CD14-positive monocyte (primary cell): Measurements from ENCODE around the gene USHBP1. TPM values are rescaled to one million over a fixed set of nuclear protein-coding genes. Genes with fewer than 3 reads are reported as not detected.
A peak's percentile ranks its signal among the peaks of the same experiment; 100 is the strongest.

Experiments
- DNase-seq, 3 donors: peaks; one replicate each; pipeline ENCODE4 v3.0.0-alpha.2; 2011 to 2022
- H2AFZ ChIP-seq: 2 replicates; pipeline ENCODE4 v1.6.0; 2012; ENCODE audit warnings: mild to moderate bottlenecking, low read depth, low read length, inconsistent platforms; ENCODE audit not compliant: insufficient read depth, poor library complexity, severe bottlenecking
- H3K27ac ChIP-seq, 2 donors: 1 replicate in 1 of 2; 2 replicates in 1 of 2; pipeline ENCODE4 v1.5.1; 2012 to 2013; ENCODE audit warnings: low read length in 2 of 2, control low read depth in 1 of 2, inconsistent platforms in 1 of 2, low read depth in 1 of 2, mild to moderate bottlenecking in 1 of 2
- H3K27me3 ChIP-seq, 2 donors: one replicate each; pipeline versions ENCODE4 v1.6.0 to v1.6.1; 2011 to 2013; ENCODE audit warnings: low read length in 2 of 2; ENCODE audit not compliant: control insufficient read depth in 2 of 2, insufficient read depth in 2 of 2
- H3K36me3 ChIP-seq, 2 donors: replicated peaks in 1 of 2; 1 replicate in 1 of 2; 2 replicates in 1 of 2; pipeline versions ENCODE4 v1.5.1 to v1.6.1; 2012 to 2013; ENCODE audit warnings: low read length in 2 of 2, control low read depth in 1 of 2, inconsistent platforms in 1 of 2, mild to moderate bottlenecking in 1 of 2; ENCODE audit not compliant: insufficient read depth in 2 of 2, control insufficient read depth in 1 of 2
- H3K4me1 ChIP-seq, 2 donors: 1 replicate in 1 of 2; 2 replicates in 1 of 2; pipeline versions ENCODE4 v1.5.1 to v1.6.1; 2012 to 2013; ENCODE audit warnings: low read length in 2 of 2, control low read depth in 1 of 2, inconsistent platforms in 1 of 2, mild to moderate bottlenecking in 1 of 2, moderate library complexity in 1 of 2; ENCODE audit not compliant: insufficient read depth in 2 of 2, control insufficient read depth in 1 of 2
- H3K4me2 ChIP-seq: replicated peaks from 2 replicates; pipeline ENCODE3; 2012; ENCODE audit warnings: low read length, moderate library complexity, mild to moderate bottlenecking; ENCODE audit not compliant: poor library complexity, severe bottlenecking; ENCODE audit errors: extremely low read depth
- H3K4me3 ChIP-seq, 3 experiments: fragments of 200-600 bp in 1 of 3; sonication (generic) in 1 of 3; replicated peaks in 1 of 3; 1 replicate in 2 of 3; 2 replicates in 1 of 3; pipeline ENCODE4 v1.5.1; 2011 to 2013; ENCODE audit warnings: low read length in 3 of 3, mild to moderate bottlenecking in 3 of 3, control low read depth in 2 of 3, low read depth in 2 of 3, inconsistent platforms in 1 of 3, moderate library complexity in 1 of 3
- H3K79me2 ChIP-seq: 2 replicates; pipeline ENCODE4 v1.6.0; 2012; ENCODE audit warnings: mild to moderate bottlenecking, control low read depth, inconsistent platforms, low read length, moderate library complexity; ENCODE audit not compliant: insufficient read depth
- H3K9ac ChIP-seq: 2 replicates; pipeline ENCODE4 v1.6.0; 2017; ENCODE audit warnings: low read length, mild to moderate bottlenecking; ENCODE audit not compliant: insufficient read depth, poor library complexity, severe bottlenecking
- H3K9me3 ChIP-seq, 2 donors: replicated peaks in 1 of 2; 1 replicate in 1 of 2; 2 replicates in 1 of 2; pipeline versions ENCODE4 v1.5.1 to v1.6.1; 2012 to 2013; ENCODE audit warnings: low read length in 2 of 2, control low read depth in 1 of 2; ENCODE audit not compliant: control insufficient read depth in 1 of 2, insufficient read depth in 1 of 2
- H4K20me1 ChIP-seq: 2 replicates; pipeline ENCODE4 v1.6.0; 2012; ENCODE audit warnings: mild to moderate bottlenecking, low read length, control low read depth, moderate library complexity; ENCODE audit not compliant: insufficient read depth
- H3K27ac Mint-ChIP-seq, 7 donors: one replicate each; pipeline ENCODE4 v1.8.0; 2020; ENCODE audit warnings: mild to moderate bottlenecking in 7 of 7, mixed read lengths in 7 of 7, moderate library complexity in 6 of 7, inconsistent platforms in 2 of 7
- H3K27me3 Mint-ChIP-seq, 3 donors: one replicate each; pipeline ENCODE4 v1.8.0; 2021 to 2022; ENCODE audit warnings: low read depth in 3 of 3, mild to moderate bottlenecking in 3 of 3, mixed read lengths in 3 of 3, moderate library complexity in 3 of 3, inconsistent platforms in 1 of 3
- H3K36me3 Mint-ChIP-seq, 2 donors: one replicate each; pipeline ENCODE4 v1.8.0; 2020; ENCODE audit warnings: mixed read lengths in 2 of 2, inconsistent platforms in 1 of 2, mild to moderate bottlenecking in 1 of 2
- H3K4me1 Mint-ChIP-seq: one replicate; pipeline ENCODE4 v1.8.0; 2020; ENCODE audit warnings: mild to moderate bottlenecking, mixed read lengths
- H3K4me3 Mint-ChIP-seq, 2 donors: one replicate each; pipeline ENCODE4 v1.8.0; 2020; ENCODE audit warnings: mild to moderate bottlenecking in 2 of 2, mixed read lengths in 2 of 2, moderate library complexity in 1 of 2
- H3K9me3 Mint-ChIP-seq, 7 donors: one replicate each; pipeline ENCODE4 v1.8.0; 2020 to 2022; ENCODE audit warnings: mixed read lengths in 7 of 7, mild to moderate bottlenecking in 6 of 7, moderate library complexity in 6 of 7, inconsistent platforms in 2 of 7
- CTCF ChIP-seq: fragments of 200-600 bp; IDR thresholded peaks from one replicate; pipeline ENCODE4 v1.8.0; 2022; ENCODE audit warnings: antibody characterized with exemption, mild to moderate bottlenecking
- WGBS: methylation state at CpG from one replicate; pipeline ENCODE4 v1.1.5; 2013; ENCODE audit warnings: missing lambda C conversion rate; ENCODE audit not compliant: insufficient coverage; 5-methylcytosine and 5-hydroxymethylcytosine counted together
- intact Hi-C, 2 donors: fragments of 100-400 bp; cut with micrococcal nuclease; formaldehyde crosslinking; loops; one replicate each; pipeline versions ENCODE4 v1.15.0 to v1.15.1; 2023
- polyA plus RNA-seq, 3 donors: library from polyadenylated mRNA; depleted of rRNA in 1 of 3; unstranded in 2 of 3; stranded (reverse) in 1 of 3; fragments of 300-500 nt in 2 of 3; fragments of >200 nt in 1 of 3; fragmentation: Illumina TruSeq in 2 of 3; gene quantifications; 1 replicate in 2 of 3; 2 replicates in 1 of 3; pipeline ENCODE4 v1.2.3, GENCODE V29; 2012 to 2021

The USHBP1 gene
- polyA plus RNA-seq, 3 donors = not detected

DNA sequence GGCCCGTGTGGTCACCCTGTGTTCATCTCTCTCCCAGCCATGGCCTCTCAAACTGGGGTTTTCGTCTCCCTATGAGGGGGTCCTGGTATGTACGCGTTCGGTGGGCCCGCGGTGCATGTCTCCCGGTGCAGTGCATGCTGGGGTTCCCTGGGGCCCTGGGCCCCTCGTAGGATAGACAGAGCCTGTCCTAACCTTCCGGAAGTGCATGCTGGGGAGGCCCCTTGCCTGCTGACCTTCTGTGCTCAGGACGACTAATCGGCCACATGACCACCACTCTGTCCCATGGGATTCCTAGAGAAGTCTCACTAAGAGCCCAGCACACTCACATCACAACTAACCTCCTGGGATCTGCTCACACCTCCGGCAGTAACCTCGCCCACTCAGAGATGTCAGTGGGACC, 54.2 kb downstream of the USHBP1 start:
- Mint-ChIP-seq H3K36me3 (peaks cover 53 to 71% of the 10 kb centered on the region in 2 donors), H3K9me3 (peaks cover 0 to 2% (median 0%) of the 10 kb centered on the region in 7 donors), H3K4me1 (peaks cover 8% of the 10 kb centered on the region), H3K27me3 (peaks cover 0 to 4% (median 0%) of the 10 kb centered on the region in 3 donors), H3K4me3 (no peak overlapping the region), H3K27ac (peak overlapping the region in 3 of 7 donors; percentile 18 to 60 (median 43))
- no peak overlapping the region for H2AFZ ChIP-seq
- no peak for TF ChIP-seq CTCF
- 95% methylated on average over 13 of the region's 14 CpGs for WGBS
- DNase-seq = no peak
- intact Hi-C loops = no loop called here
- H3K79me2 ChIP-seq = no peaks in the 10 kb centered on the region
- peaks cover 26% of the 10 kb centered on the region for H4K20me1 ChIP-seq
- H3K9ac ChIP-seq = no peak overlapping the region
- H3K27ac ChIP-seq = no peak overlapping the region
- no peak overlapping the region for H3K4me2 ChIP-seq
- peaks cover 70 to 77% of the 10 kb centered on the region in 2 donors for H3K36me3 ChIP-seq
- H3K9me3 ChIP-seq = no peaks in the 10 kb centered on the region
- H3K27me3 ChIP-seq = no peaks in the 10 kb centered on the region
- H3K4me1 ChIP-seq = peaks cover 7 to 8% of the 10 kb centered on the region in 2 donors
- no peak overlapping the region for H3K4me3 ChIP-seq

- Histone ChIP-seq H3K9me3 (no peaks in the 10 kb centered on the region), H3K9ac (no peak overlapping the region), H3K27me3 (no peaks in the 10 kb centered on the region), H3K4me1 (peaks cover under 1 to 2% of the 10 kb centered on the region in 2 donors), H3K79me2 (no peaks in the 10 kb centered on the region), H3K36me3 (peaks cover 77 to 86% of the 10 kb centered on the region in 2 donors), H4K20me1 (peaks cover 30% of the 10 kb centered on the region), H3K4me3 (no peak overlapping the region), H3K27ac (peak overlapping the region in 1 of 2 donors; percentile 52), H2AFZ (no peak overlapping the region), H3K4me2 (no peak overlapping the region)
- intact Hi-C loops = loop anchor here in 1 of 2 donors (5.0 kb wide), 1 partner anchor 73 kb away; the partner anchor contains the start of gene ANKLE1
- Mint-ChIP-seq H3K9me3 (peaks cover 0 to 2% (median 0%) of the 10 kb centered on the region in 7 donors), H3K4me3 (no peak overlapping the region), H3K4me1 (peaks cover 3% of the 10 kb centered on the region), H3K27me3 (peaks cover 0 to 4% (median 0%) of the 10 kb centered on the region in 3 donors), H3K36me3 (peaks cover 60 to 80% of the 10 kb centered on the region in 2 donors), H3K27ac (peak overlapping the region in 4 of 7 donors; percentile 6 to 77 (median 39))
- WGBS = 88% methylated on average over 13 of the region's 28 CpGs
- DNase-seq = no peak
- TF ChIP-seq CTCF = no peak
Measured at GRCh38 chr19:17209126-17210036, 55.2 kb downstream of the USHBP1 start.
